NCI-H69 (cell line): ENCODE data around the gene GMCL2.

Source experiments
- DNase-seq: peaks from one replicate; lab custom pipeline; 2025; lab: John Stamatoyannopoulos, UW

GMCL2 gene

DNA sequence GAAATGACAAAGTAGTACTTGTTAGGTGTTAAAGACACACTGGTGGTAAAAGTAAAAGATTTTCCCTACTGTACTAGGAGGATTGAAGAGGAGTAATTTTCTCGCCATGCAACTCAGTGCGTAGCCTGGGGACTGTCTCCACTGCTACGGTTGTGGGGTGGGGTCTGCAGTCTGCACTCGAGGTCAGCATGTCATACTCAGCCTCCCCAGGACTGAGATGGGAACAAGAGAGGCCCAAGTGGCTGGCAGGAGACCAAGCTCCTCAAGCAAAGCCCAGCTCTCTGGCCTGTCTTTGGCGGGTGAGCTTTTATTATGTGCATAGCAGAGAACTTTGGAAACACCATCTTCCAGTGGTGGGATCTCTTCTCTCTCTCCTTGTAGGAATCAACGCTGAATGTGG is 43.9 kb downstream of the GMCL2 start:
- no peak for DNase-seq

DNA sequence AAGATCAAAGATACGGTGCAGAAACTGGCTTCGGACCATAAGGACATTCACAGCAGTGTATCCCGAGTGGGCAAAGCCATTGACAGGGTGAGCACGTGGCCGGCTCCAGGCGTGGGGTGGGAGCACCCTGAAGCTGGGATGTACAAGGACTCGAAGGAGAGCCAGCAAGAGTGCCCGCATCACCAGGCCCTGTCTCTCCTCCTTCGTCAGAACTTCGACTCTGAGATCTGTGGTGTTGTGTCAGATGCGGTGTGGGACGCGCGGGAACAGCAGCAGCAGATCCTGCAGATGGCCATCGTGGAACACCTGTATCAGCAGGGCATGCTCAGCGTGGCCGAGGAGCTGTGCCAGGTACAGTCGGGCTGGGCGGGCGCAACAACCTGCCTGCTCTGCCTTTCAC is 44.5 kb downstream of the GMCL2 start:
- no peak for DNase-seq

DNA sequence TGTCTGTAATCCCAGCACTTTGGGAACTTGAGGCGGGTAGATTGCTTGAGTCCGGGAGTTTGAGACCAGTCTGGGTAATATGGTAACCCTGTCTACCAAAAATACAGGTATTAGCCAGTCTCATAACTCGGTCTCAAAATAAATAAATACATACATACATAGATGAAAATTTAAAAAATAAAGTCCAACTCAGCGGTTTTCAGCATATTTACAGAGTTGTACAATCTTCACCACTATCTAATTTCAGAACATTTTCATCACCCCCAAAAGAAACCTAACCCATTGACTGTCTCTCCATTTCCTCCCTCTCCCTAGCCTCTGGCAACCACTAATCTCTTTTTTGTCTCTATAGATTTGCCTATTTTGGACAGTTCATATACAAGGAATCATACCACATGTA is 45.6 kb downstream of the GMCL2 start:
- no peak for DNase-seq

- DNase-seq = no peak
Observed at GRCh38 chr5:178137991-178138390, 49.2 kb downstream of the GMCL2 start.

DNA sequence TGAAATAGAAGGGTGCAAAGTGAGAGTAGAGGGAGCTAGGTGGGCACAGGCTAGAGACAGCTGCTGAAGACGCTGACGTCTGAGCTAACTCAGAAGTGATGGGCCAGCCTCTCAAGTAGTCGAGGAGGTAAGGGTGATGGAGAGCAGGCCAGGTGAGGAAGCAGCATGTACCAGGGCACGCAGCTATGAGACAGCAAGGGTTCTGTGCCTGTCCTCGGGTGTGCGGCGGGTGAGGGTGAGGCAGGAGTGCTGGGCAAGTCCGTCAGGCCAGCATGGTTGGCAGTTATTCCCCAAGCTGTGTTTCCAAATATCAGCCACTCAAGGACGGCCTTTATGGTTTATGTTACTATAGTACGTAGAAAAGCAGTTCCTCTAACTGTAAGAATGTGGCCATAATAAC is 50.2 kb downstream of the GMCL2 start:
- no peak for DNase-seq
